ENCODE results near the gene NAV2. TPM values are rescaled to one million over a fixed set of nuclear protein-coding genes. Genes with fewer than 3 reads are reported as not detected.

Gene NAV2
- total RNA-seq, 1 experiment from 2014 or later, result 23.3 TPM

- intact Hi-C loops (cut with micrococcal nuclease; ENCODE audit: unreplicated experiment), result loop anchor here (10.0 kb wide), 1 partner anchor 467 kb away; no protein-coding TSS in a partner anchor
- no peaks in the 10 kb centered on the region for H4K20me1 ChIP-seq (ENCODE audit: insufficient read depth)
- H3F3A ChIP-seq (ENCODE audit: insufficient read depth, low read depth), result no peaks in the 10 kb centered on the region
- H3K79me2 ChIP-seq (ENCODE audit: low read depth), result no peaks in the 10 kb centered on the region
- H3K27me3 ChIP-seq (ENCODE audit: insufficient read depth, low read depth), result peaks cover 6% of the 10 kb centered on the region; the same call in 1 of the 2 replicates
- ChIA-PET CTCF (no interaction called here), POLR2A (ENCODE audit: unreplicated experiment) (no interaction called here)
- H3K4me3 ChIP-seq, result no peak overlapping the region
- no TSS peak for BruUV-seq (replicated peaks)
- H2AFZ ChIP-seq, result no peak overlapping the region
- H3K4me1 ChIP-seq (replicated peaks; ENCODE audit: insufficient read depth), result no peaks in the 10 kb centered on the region
- H3K4me2 ChIP-seq, result no peak overlapping the region
- H3K27ac ChIP-seq, result no peak overlapping the region
- no peaks in the 10 kb centered on the region for H3K9me3 ChIP-seq (ENCODE audit: insufficient read depth, low read depth)
- DNase-seq, result no peak
- no peaks in the 10 kb centered on the region for H3K9me2 ChIP-seq (ENCODE audit: insufficient read depth)
- TF ChIP-seq CTCF (conservative IDR thresholded peaks at IDR 0.05) (no peak), EZH2 (IDR thresholded peaks at IDR 0.05; ENCODE audit: low read depth) (no peak)
- H3K36me3 ChIP-seq (ENCODE audit: low read depth), result no peaks in the 10 kb centered on the region
These were observed 425.0 kb downstream of the NAV2 start for GRCh38 chr11:20137637-20138036.

GRCh38 chr11:20138707-20139106 is 426.1 kb downstream of the NAV2 start:
- no peaks in the 10 kb centered on the region for H3F3A ChIP-seq (ENCODE audit: insufficient read depth, low read depth)
- H3K4me1 ChIP-seq (replicated peaks; ENCODE audit: insufficient read depth), result no peaks in the 10 kb centered on the region
- ChIA-PET CTCF (no interaction called here), POLR2A (ENCODE audit: unreplicated experiment) (no interaction called here)
- intact Hi-C loops (cut with micrococcal nuclease; ENCODE audit: unreplicated experiment), result loop anchor here (10.0 kb wide), 1 partner anchor 466 kb away; no protein-coding TSS in a partner anchor
- no peaks in the 10 kb centered on the region for H4K20me1 ChIP-seq (ENCODE audit: insufficient read depth)
- BruUV-seq (replicated peaks), result no TSS peak
- H3K27ac ChIP-seq, result no peak overlapping the region
- no peaks in the 10 kb centered on the region for H3K9me2 ChIP-seq (ENCODE audit: insufficient read depth)
- no peaks in the 10 kb centered on the region for H3K79me2 ChIP-seq (ENCODE audit: low read depth)
- no peak for DNase-seq
- H3K27me3 ChIP-seq (ENCODE audit: insufficient read depth, low read depth), result peaks cover 16% of the 10 kb centered on the region; the same call in 1 of the 2 replicates
- H3K9me3 ChIP-seq (ENCODE audit: insufficient read depth, low read depth), result no peaks in the 10 kb centered on the region
- H3K36me3 ChIP-seq (ENCODE audit: low read depth), result no peaks in the 10 kb centered on the region
- H3K4me3 ChIP-seq, result no peak overlapping the region
- no peak overlapping the region for H3K4me2 ChIP-seq
- no peak overlapping the region for H2AFZ ChIP-seq
- TF ChIP-seq EZH2 (IDR thresholded peaks at IDR 0.05; ENCODE audit: low read depth), result no peak
- TF ChIP-seq CTCF (conservative IDR thresholded peaks at IDR 0.05), result no peak

GRCh38 chr11:20154381-20154780 is 441.7 kb downstream of the NAV2 start:
- CTCF ChIA-PET, result interaction anchor here (0.7 kb wide), 1 partner anchor 200 kb away, joined by 12 read pairs; no protein-coding TSS in a partner anchor
- no peak for DNase-seq

More at GRCh38 chr11:20154381-20154780, 441.7 kb downstream of the NAV2 start:
- Histone ChIP-seq H3K4me2 (no peak overlapping the region), H3K9me3 (ENCODE audit: insufficient read depth, low read depth) (no peaks in the 10 kb centered on the region), H3K4me1 (replicated peaks; ENCODE audit: insufficient read depth) (no peaks in the 10 kb centered on the region), H3K4me3 (no peak overlapping the region), H3K27ac (no peak overlapping the region), H3K9me2 (ENCODE audit: insufficient read depth) (no peaks in the 10 kb centered on the region), H4K20me1 (ENCODE audit: insufficient read depth) (no peaks in the 10 kb centered on the region), H3K79me2 (ENCODE audit: low read depth) (no peaks in the 10 kb centered on the region), H2AFZ (no peak overlapping the region), H3K36me3 (ENCODE audit: low read depth) (no peaks in the 10 kb centered on the region), H3K27me3 (ENCODE audit: insufficient read depth, low read depth) (peaks cover 27% of the 10 kb centered on the region), H3F3A (ENCODE audit: insufficient read depth, low read depth) (no peaks in the 10 kb centered on the region)
- POLR2A ChIA-PET (ENCODE audit: unreplicated experiment), result no interaction called here
- TF ChIP-seq EZH2 (IDR thresholded peaks at IDR 0.05; ENCODE audit: low read depth), result no peak
- no peak for TF ChIP-seq CTCF (conservative IDR thresholded peaks at IDR 0.05)
- intact Hi-C loops (cut with micrococcal nuclease; ENCODE audit: unreplicated experiment), result no loop called here
- no TSS peak for BruUV-seq (replicated peaks)

Measured in PC-9 (cell line).